ENCODE data around the gene MAIP1.

DNA sequence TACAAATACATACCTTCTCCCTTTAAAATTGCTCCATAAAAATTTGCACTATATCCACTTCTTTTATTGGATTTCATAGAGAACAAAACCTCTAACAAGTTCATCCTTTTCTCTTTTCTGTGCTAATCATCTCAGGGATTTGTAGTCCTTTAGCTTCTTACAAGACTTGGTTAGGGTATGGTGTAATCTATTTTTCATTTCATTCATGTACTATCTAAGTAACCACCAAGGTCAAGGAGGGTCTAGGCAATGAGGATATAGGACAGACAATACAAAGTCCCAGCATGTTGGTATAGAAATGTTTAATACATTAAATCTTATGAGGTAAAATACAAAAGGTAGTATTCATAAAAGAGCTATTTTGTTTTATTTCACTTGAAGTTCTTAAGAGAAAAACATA, 26.8 kb upstream of the MAIP1 start:
- TF ChIP-seq POLR2AphosphoS5 (IDR thresholded peaks at IDR 0.05) (no peak), CTCF (IDR thresholded peaks at IDR 0.05) (no peak)
